Spleen (tissue), 11 donors: Measurements from ENCODE around the gene DDX17. TPM values are rescaled to one million over a fixed set of nuclear protein-coding genes. Genes with fewer than 3 reads are reported as not detected.

Experiments
- DNase-seq: peaks from one replicate; pipeline ENCODE4 v3.0.0-alpha.2; 2020
- H3K27ac ChIP-seq, 8 donors: fragments of 200-600 bp; sonication (generic) in 7 of 8; 1 replicate in 4 of 8; 2 replicates in 4 of 8; pipeline versions ENCODE4 v1.5.0 to v1.8.0; 2016 to 2021; ENCODE audit warnings: inconsistent platforms in 4 of 8, mild to moderate bottlenecking in 4 of 8, moderate library complexity in 1 of 8
- H3K27me3 ChIP-seq, 7 donors: fragments of 200-600 bp; sonication (generic) in 6 of 7; replicated peaks in 1 of 7; 1 replicate in 4 of 7; 2 replicates in 3 of 7; pipeline versions ENCODE4 v1.5.0 to v1.8.0; 2016 to 2021; ENCODE audit warnings: inconsistent platforms in 3 of 7, mild to moderate bottlenecking in 1 of 7
- H3K36me3 ChIP-seq, 6 donors: fragments of 200-600 bp; sonication (generic) in 5 of 6; 1 replicate in 4 of 6; 2 replicates in 2 of 6; pipeline versions ENCODE4 v1.5.0 to v1.8.0; 2016 to 2021; ENCODE audit warnings: inconsistent platforms in 2 of 6
- H3K4me1 ChIP-seq, 6 donors: fragments of 200-600 bp; sonication (generic) in 5 of 6; 1 replicate in 3 of 6; 2 replicates in 3 of 6; pipeline versions ENCODE4 v1.5.0 to v1.8.0; 2016 to 2021; ENCODE audit warnings: inconsistent platforms in 3 of 6
- H3K4me3 ChIP-seq, 8 donors: fragments of 200-600 bp; sonication (generic) in 7 of 8; 1 replicate in 4 of 8; 2 replicates in 4 of 8; pipeline versions ENCODE4 v1.5.0 to v1.8.0; 2016 to 2021; ENCODE audit warnings: inconsistent platforms in 4 of 8, mild to moderate bottlenecking in 4 of 8, moderate library complexity in 2 of 8
- H3K9me3 ChIP-seq, 8 donors: fragments of 200-600 bp; sonication (generic) in 7 of 8; 1 replicate in 4 of 8; 2 replicates in 4 of 8; pipeline versions ENCODE4 v1.5.0 to v1.8.0; 2016 to 2021; ENCODE audit warnings: inconsistent platforms in 4 of 8
- POLR2A ChIP-seq, 3 donors: fragments of 450-650 bp; IDR thresholded peaks; one replicate each; pipeline ENCODE4 v1.5.1; 2017; ENCODE audit warnings: antibody characterized with exemption in 3 of 3, mild to moderate bottlenecking in 1 of 3
- POLR2AphosphoS5 ChIP-seq, 3 donors: sonication (generic); formaldehyde crosslinking; IDR thresholded peaks; one replicate each; pipeline ENCODE4 v1.5.1; 2017; ENCODE audit warnings: antibody characterized with exemption in 3 of 3
- WGBS, 5 donors: extraction: QIAGEN DNeasy Blood & Tissue Kit in 3 of 5; methylation state at CpG; one replicate each; pipeline versions ENCODE4 v1.1.5 to v1.1.7; 2013 to 2018; 5-methylcytosine and 5-hydroxymethylcytosine counted together
- intact Hi-C: fragments of 100-400 bp; cut with DNase I; formaldehyde crosslinking; loops from one replicate; pipeline ENCODE4 v1.15.0; 2023; ENCODE audit warnings: low total_unique reads
- polyA plus RNA-seq, 3 donors: library from polyadenylated mRNA; stranded (reverse); fragments of 200-250 nt; gene quantifications; one replicate each; pipeline ENCODE4 v1.2.1, GENCODE V29; 2013
- total RNA-seq, 7 donors: library from RNA; depleted of rRNA in 3 of 7; stranded (reverse); fragments of >200 nt in 3 of 7; fragmentation: NEBNext Ultra II Directional in 4 of 7; extraction: Animal tissue kit (Norgen Biotek cat#: 25700) in 4 of 7; gene quantifications; one replicate each; pipeline versions ENCODE4 v1.1.0 to v1.2.1, GENCODE V29; 2016 to 2021
- TF ChIP-seq, protein P1 (sequence below), 11 experiments: fragments of 200-600 bp in 7 of 11; fragments of 450-650 bp in 4 of 11; sonication (generic) in 4 of 11; IDR thresholded peaks in 8 of 11; conservative IDR thresholded peaks in 3 of 11; 1 replicate in 7 of 11; 2 replicates in 4 of 11; pipeline versions ENCODE4 v1.4.0 to v1.8.0; 2016 to 2021; ENCODE audit warnings: antibody characterized with exemption in 11 of 11, inconsistent platforms in 4 of 11, mild to moderate bottlenecking in 1 of 11
- donor health status: healthy with polysubstance abuse.
- donor health status: DM: no; HTN: no; CAD: no; lungs with moderate emphysema.
- donor health status: DM: no; HTN: no; CAD: no.
- donor health status: Bipolar disorder and iron deficiency.
- donor health status: healthy.
- donor health status: DM: no; HTN: no; CAD: no.
- donor health status: DM: yes; HTN: yes; CAD: no.

Gene DDX17
- total and polyA plus RNA-seq, 10 donors = 150 to 818 (median 606) TPM

DNA sequence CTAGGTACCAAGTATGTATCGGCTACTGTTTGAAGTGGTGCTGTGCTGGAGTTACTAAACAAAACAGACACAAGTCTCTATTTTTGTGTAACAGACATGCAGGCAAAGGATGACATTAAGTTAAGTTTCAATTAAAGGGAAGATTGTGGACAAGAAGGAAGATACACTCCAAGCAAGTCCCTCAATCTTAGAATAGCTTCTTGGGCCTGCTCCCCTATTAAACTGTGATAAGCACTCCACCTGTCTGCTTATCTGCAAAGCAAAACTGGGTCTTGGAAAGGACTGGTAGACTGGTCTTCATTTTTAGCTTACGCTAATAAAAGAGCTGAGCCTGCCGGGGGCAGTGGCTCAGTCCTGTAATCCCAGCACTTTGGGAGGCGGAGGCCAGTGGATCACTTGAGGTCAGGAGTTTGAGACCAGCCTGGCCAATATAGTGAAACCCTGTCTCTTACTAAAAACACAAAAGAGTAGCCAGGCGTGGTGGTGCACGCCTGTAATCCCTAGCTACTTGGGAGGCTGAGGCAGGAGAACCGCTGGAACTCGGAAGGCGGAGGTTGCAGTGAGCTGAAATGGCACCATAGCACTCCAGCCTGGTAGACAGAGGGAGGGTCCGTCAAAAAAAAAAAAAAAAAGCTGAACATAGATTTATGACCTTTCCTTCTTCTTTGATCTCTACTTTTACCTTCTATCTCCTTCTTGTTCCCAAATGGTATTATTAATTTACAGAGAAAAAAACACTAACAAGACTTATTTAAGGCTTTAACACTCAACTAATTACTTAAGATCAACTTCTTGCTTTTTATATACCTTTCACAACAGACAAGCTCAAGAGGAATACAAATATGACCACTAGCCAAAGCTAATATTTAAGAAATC, 4.1 kb downstream of the DDX17 start:
- peak in 1 of 3 donors; percentile 31 for TF ChIP-seq POLR2AphosphoS5 (IDR thresholded peaks at IDR 0.05)
- TF ChIP-seq, protein P1, sequence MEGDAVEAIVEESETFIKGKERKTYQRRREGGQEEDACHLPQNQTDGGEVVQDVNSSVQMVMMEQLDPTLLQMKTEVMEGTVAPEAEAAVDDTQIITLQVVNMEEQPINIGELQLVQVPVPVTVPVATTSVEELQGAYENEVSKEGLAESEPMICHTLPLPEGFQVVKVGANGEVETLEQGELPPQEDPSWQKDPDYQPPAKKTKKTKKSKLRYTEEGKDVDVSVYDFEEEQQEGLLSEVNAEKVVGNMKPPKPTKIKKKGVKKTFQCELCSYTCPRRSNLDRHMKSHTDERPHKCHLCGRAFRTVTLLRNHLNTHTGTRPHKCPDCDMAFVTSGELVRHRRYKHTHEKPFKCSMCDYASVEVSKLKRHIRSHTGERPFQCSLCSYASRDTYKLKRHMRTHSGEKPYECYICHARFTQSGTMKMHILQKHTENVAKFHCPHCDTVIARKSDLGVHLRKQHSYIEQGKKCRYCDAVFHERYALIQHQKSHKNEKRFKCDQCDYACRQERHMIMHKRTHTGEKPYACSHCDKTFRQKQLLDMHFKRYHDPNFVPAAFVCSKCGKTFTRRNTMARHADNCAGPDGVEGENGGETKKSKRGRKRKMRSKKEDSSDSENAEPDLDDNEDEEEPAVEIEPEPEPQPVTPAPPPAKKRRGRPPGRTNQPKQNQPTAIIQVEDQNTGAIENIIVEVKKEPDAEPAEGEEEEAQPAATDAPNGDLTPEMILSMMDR (IDR thresholded peaks at IDR 0.05 in 8 of 11, conservative IDR thresholded peaks at IDR 0.05 in 3 of 11) = no peak
- no peak for TF ChIP-seq POLR2A (IDR thresholded peaks at IDR 0.05)
- intact Hi-C loops = no loop called here
- 84 to 89% (median 85%) methylated on average over 10 of the region's 10 CpGs for WGBS, 5 donors
- H3K36me3 ChIP-seq = peaks cover 0 to 74% (median 50%) of the 10 kb centered on the region in 6 donors
- peak overlapping the region in 4 of 8 donors; percentile 35 to 100 (median 97) for H3K27ac ChIP-seq
- H3K27me3 ChIP-seq = peaks cover 0 to 3% (median 0%) of the 10 kb centered on the region in 7 donors
- peaks cover 33 to 85% (median 63%) of the 10 kb centered on the region in 6 donors for H3K4me1 ChIP-seq
- no peaks in the 10 kb centered on the region for H3K9me3 ChIP-seq
- H3K4me3 ChIP-seq = peak overlapping the region in 4 of 8 donors; percentile 69 to 89 (median 78)
- DNase-seq = no peak

GRCh38 chr22:38497869-38498268, 8.2 kb downstream of the DDX17 start:
- Histone ChIP-seq H3K9me3 (no peaks in the 10 kb centered on the region), H3K4me3 (no peak overlapping the region), H3K27me3 (no peaks in the 10 kb centered on the region), H3K4me1 (peaks cover 24 to 98% (median 55%) of the 10 kb centered on the region in 6 donors), H3K36me3 (peaks cover 13 to 100% (median 89%) of the 10 kb centered on the region in 6 donors), H3K27ac (no peak overlapping the region)
- intact Hi-C loops = no loop called here
- TF ChIP-seq POLR2AphosphoS5 (IDR thresholded peaks at IDR 0.05) = no peak
- TF ChIP-seq POLR2A (IDR thresholded peaks at IDR 0.05) = no peak
- TF ChIP-seq, protein P1 (IDR thresholded peaks at IDR 0.05 in 8 of 11, conservative IDR thresholded peaks at IDR 0.05 in 3 of 11) = no peak
- no peak for DNase-seq
- WGBS, 5 donors = 78 to 87% (median 85%) methylated on average over 3 of the region's 3 CpGs

- Histone ChIP-seq H3K27ac (no peak overlapping the region), H3K4me3 (no peak overlapping the region), H3K36me3 (peaks cover 16 to 100% (median 99%) of the 10 kb centered on the region in 6 donors), H3K9me3 (no peaks in the 10 kb centered on the region), H3K27me3 (no peaks in the 10 kb centered on the region), H3K4me1 (peaks cover 7 to 98% (median 41%) of the 10 kb centered on the region in 6 donors)
- intact Hi-C loops = no loop called here
- WGBS, 5 donors = 91 to 97% (median 94%) methylated on average over 12 of the region's 12 CpGs
- peak in 1 of 3 donors; percentile 34 for TF ChIP-seq POLR2AphosphoS5 (IDR thresholded peaks at IDR 0.05)
- TF ChIP-seq, protein P1 (IDR thresholded peaks at IDR 0.05 in 8 of 11, conservative IDR thresholded peaks at IDR 0.05 in 3 of 11) = no peak
- no peak for TF ChIP-seq POLR2A (IDR thresholded peaks at IDR 0.05)
- no peak for DNase-seq
Measured at GRCh38 chr22:38494939-38495338, 11.2 kb downstream of the DDX17 start.

DNA sequence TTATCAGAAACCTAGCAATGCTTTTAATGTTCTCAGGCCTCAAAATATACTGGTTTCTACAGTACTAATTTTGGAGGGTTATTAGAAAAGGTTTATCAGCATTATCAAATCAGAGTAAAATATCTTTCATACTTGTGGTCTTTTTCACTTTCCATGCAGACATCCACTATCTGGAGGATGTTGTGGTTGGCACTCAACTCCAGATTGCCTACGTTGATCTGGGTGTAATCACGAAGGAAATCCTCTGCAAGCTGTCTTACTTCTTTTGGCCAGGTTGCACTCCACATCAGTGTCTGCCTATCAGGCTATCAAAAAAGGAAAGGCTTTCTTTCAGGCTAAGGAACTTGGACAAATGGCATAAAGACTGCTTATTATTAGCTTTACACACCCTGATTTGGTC, 11.6 kb downstream of the DDX17 start:
- TF ChIP-seq POLR2AphosphoS5 (IDR thresholded peaks at IDR 0.05) (no peak), POLR2A (IDR thresholded peaks at IDR 0.05) (no peak)
- TF ChIP-seq, protein P1 (IDR thresholded peaks at IDR 0.05 in 8 of 11, conservative IDR thresholded peaks at IDR 0.05 in 3 of 11) = no peak
- intact Hi-C loops = no loop called here
- no peaks in the 10 kb centered on the region for H3K9me3 ChIP-seq
- WGBS, 5 donors = 26 to 50% (median 35%) methylated on average over 2 of the region's 2 CpGs
- H3K4me3 ChIP-seq = no peak overlapping the region
- no peaks in the 10 kb centered on the region for H3K27me3 ChIP-seq
- H3K4me1 ChIP-seq = peaks cover 6 to 97% (median 38%) of the 10 kb centered on the region in 6 donors
- DNase-seq = no peak
- H3K27ac ChIP-seq = no peak overlapping the region
- peaks cover 16 to 100% (median 99%) of the 10 kb centered on the region in 6 donors for H3K36me3 ChIP-seq
